SK-N-DZ (cell line): Measurements from ENCODE around the gene ALG12.

ENCODE experiments used
- DNase-seq: peaks from one replicate; pipeline ENCODE4 v3.0.0-alpha.2; 2015; ENCODE audit warnings: low spot score

ALG12 gene

DNA sequence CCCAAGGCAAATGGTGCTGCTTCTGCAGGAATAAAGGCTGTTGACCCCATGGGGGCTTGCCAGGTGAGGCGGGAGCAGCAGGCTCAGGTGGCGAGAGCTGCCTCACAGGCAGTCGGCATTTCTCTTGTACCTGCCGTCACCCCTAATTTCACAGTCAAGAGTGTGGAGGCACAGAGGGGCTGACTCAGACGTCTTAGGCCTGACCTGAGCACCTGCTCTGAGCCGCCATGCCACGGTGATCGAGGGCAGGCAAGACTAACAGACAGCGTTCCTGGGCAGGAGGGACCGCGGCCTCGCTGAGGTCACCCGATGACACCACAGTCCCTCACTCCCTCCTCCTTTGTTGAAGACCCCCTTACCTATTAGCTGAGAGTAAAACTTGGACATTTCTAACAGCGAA is 5.2 kb downstream of the ALG12 start:
- DNase-seq: no peak

DNA sequence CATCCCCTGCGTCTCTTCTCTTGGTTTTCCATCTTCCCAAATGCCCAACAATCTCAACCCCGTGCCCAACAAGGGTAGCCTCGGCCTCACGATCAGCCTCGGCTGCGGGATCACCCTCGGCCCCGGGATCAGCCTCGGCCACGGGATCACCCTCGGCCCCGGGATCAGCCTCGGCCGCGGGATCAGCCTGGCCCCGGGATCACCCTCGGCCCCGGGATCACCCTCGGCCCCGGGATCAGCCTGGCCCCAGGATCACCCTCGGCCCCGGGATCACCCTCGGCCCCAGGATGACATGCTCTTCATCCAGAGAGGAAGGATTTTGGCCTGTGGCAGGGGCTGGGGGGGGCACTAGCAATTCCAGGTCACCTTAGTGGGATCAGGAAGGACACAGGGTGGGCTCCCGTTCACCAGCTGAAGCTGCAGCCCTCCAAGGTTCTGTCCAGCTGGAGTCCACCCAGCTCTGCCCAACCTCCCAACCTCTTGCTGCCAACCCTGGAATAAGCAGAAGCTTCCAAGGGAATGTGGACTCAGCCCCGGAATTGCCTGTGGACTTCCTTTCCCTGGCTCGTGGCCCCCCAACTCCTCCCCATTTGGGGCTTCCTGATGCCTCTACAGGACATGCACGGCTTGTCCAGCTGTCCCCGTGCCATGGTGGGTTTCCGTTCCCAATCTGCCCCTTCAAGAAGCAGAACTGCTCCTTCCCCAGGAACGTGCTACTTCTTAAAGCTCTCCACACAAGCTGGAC is 6.2 kb downstream of the ALG12 start:
- no peak for DNase-seq

DNA sequence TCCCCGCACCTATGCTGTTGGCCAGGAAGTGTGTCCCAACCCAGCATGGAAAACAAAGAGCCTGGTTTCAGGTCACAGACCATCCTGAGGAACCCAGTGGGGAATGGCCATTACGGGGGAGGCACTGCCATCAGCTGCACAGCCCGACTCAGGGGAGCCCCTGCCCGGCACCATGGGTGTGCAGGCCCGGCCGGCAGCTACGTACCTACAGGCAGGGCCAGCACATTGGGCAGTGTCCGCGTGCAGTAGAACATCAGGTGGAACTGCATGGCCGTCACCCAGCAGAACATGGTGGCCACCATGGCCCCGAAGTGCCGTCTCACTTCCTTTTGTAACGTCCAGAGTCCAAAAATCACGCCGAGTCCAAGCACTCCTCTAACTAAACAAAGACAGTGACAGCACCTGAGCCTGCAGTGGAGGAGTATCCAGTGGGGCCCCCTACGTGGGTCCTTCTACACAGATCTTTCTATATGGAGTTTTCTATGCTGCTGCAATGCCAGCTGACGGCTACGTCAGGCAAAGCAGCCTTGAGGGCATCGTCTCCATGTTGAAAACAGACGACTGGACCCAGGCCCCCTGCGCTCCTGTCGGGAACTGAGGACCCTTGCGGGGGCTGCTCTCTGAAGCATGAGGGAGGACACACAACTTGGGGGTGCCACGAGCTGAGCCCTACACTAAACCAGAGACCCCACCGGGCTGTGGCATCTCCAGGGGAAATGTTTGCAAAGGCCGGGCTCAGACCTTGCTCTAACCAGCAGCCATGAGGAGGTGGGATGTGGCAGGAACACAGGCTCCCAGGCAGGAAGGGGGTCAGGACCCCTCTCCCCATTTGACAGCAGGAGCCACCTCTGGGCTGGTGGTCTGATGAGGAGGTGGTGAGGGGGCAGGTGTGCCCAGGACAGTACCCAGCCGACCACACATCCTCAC is 7.7 kb downstream of the ALG12 start:
- no peak for DNase-seq

DNA sequence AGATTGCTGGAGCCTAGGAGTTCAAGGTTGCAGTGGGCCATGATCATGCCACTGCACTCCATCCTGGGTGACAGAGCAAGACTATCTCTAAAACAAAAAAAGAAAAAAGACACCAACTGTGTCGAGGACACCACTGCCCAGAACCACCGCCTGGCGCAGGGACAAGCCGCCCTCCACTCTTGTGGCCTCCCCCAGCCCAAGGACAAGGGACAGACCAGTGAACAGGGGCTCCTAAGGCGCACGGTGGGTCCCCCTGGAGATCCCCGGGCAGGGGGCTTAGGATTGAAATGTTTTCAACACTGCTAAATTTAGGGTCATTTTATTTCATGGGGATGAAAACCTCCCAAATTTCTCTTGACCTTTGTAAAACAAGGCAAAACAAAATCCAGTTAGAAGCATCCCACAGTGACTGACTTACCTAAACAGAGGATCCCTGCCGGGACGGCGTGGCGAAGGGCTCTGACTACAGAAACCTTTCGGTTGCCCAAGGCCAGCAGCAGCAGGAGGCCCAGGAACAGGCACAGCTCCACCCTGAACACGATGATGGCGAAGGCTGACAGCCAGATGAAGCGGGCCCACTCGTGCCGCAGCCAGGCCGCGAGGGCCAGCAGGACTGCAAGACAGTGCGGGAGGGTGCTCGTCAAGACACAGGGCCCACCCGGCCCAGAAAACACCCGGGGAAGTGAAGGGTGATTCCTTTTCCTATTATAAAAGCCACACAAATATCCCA is 8.6 kb downstream of the ALG12 start:
- DNase-seq: no peak

DNA sequence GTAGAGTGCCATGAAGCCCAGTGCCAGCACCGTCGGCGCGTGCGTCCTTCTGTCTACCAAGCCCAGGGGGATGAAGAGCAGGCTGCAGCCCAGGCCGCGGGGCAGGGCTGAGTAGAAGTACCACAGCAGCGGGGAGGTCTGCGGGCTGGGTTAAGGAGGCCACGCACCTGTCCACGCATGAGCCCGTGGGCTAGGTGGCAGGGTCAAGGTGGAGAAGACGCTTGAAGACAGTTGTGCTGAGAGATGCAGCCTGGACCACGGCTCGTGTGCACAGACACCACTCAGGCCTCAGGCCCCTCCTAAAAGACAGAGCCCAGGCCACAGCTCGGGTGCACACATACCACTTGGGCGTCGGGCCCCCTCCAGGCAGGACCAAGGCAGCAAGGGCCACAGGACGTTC is 10.4 kb downstream of the ALG12 start:
- no peak for DNase-seq

DNA sequence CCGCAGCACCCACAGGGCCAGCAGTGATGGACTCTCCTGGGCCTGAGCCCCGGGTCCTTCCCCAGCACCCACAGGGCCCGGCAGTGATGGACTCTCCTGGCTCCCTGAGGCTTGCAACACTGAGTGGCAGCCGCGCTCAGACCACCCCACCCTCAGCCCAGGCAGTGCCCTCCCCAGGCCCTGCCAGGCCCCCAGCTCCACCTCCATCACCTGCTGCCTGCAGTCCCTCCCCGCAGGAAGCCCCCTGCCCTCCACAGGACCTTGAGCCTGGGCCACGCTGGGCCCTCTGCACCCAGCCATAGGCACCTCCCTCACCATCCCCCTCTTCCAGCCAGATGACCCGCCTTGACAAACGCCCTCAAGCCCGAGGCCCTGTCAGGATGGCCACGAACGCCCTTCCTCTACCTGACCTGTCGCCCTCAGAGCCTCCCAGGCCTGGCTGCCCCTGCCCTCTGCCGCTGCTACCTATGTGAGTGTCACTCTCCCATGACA is 11.4 kb downstream of the ALG12 start:
- DNase-seq: no peak

DNA sequence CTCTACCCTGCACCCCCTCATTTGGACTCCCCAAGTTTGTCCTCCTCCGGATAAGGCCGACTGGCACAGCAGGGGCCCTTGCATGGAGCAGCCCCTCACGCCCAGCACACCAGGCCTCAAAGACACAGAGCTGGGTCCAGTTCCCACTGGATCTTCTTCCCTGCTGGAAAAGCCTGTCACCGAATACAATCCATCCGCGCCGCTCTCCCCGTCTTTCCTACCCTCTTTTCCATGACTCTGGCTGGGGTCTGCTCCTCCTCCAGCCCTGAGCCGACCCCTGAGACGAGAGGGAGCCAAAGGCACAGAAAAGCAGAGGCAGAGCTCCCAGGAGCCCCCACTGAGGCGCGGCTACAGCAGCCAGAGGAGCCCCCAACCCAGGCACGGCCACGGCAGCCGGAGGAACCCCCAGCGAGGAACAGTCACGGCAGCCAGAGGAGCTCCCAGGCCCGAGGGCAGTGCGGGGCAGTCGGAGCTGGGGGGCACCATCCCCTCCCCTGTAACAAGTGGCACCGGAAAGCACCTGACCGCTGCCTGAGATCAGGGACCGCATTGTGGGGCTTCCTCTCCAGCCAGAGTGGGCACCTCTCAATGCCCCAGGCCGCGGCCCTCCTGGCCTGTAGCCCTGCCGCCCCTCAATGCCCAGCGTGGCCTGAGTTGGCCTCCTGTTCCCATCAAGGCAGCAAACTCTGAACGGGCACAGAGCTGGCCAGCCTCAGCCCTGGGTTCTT is 12.0 kb downstream of the ALG12 start:
- no peak for DNase-seq

DNA sequence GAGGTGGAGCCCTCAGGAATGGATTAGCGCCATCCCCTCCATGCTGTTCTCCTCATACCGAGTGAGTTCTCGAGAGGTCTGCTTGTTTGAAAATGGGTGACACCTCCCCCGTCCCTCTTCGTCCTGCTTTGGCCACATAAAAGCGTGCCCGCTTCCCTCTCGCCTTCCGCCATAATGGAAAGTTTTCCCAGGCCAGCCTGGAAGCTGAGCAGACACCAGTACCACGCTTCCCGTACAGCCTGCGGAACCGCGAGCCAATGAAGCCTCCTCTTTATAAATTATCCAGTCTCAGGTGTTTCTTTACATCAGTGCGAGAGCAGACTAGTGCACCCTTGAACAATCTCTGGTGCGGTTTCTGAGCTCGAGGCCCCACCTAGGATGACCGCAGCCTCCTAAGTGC is 12.8 kb downstream of the ALG12 start:
- DNase-seq: no peak

DNA sequence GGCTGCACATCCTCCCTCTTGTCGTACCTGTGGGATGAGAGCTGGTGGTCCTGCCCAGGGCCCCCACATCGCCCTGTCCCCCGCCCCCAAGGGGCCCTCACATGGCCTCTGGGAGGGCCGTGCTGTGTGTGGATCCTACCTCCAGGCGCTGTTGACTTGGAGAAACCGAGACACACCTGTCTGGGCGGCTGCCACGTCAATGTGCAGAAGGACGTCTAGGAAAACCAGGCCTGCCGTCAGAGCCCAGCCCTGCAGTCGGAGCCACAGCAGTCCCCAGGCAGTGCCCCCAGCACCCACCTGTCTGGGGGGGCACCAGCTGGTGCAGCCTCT is 14.2 kb downstream of the ALG12 start:
- no peak for DNase-seq

DNA sequence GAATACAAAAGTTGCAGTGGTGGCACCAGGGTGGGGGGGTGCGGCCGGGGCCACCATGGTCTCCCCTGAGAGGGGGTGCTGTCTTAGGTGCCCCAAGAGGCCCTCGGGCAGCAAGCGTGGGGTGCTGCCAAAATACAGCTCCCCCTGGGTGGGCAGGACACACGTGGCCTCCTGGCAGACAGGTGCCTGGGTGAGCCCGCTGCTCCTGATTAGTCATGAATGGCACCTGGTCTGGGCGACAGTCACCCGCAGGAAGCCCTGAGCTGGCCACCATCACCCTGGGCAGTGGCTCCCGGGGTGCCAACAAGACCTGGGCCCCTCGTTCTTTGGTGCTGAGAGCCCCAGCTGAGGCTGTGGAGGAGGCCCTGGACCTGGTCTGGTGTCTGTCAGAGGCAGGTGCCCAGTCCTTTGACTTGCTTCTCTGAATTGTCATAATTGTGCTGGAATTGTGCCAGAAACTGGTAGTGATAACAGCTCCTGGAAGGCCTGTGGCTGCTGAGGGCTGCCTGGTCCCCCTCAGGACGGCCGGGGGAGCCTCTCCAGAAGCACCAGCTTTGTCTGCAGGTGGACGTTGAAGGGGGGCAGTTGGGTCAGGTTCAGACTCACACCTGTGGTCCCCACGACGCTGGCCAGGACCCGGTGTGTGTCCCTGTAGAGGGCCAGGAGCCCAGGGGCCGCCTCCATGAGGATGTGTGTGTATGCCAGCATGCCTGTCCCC is 14.8 kb downstream of the ALG12 start:
- DNase-seq: peak; percentile 78

DNA sequence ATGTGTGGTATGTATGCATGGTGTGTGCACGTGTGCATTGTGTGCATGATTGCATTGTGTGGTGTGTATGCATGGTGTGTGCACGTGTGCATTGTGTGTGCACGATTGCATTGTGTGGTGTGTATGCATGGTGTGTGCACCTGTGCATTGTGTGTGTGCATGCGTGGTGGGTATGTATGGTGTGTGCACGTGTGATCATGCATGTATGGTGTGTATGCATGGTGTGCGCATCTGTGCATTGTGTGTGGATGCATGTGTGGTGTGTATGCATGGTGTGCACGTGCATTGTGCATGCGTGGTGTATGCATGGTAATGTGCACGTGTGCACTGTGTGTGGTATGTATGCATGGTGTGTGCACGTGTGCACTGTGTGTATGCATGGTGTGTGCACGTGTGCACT is 16.8 kb downstream of the ALG12 start:
- no peak for DNase-seq

DNA sequence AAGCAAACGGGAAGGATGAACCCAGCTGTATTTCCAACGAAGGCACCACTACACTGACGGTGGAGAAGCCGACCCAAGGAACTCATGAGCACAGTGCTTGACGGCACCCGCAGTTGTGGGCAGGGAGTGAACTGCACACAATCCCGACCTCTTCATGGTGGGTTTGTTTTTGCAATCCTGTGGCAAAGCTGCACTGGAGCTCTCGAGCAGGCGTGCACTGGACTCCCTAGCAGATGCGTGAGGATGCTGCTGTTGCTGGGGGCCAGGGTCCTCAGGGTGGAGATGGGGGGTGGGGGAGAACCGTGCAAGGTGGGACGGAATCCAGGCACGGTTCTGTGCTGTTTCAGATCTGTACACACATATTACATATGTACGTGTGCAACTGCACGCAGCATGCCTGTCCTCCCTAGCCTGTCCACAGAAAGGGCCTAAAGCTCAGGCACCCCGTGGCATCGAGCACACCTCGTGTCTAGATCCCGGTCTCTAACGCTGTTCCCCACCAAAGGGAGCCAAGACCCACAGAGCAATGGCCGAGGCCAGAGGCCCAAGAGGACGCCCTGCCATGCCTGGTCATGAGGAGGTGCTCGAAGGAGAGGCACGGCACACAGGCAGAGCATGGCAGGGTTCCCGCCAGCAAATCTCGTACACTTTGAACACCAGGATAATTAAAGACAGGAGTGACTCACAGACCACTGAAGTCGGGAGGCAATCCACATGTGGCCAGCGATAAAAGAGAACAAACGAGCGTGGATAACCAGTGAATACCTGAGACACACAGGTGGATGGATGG is 17.6 kb downstream of the ALG12 start:
- DNase-seq: no peak

DNA sequence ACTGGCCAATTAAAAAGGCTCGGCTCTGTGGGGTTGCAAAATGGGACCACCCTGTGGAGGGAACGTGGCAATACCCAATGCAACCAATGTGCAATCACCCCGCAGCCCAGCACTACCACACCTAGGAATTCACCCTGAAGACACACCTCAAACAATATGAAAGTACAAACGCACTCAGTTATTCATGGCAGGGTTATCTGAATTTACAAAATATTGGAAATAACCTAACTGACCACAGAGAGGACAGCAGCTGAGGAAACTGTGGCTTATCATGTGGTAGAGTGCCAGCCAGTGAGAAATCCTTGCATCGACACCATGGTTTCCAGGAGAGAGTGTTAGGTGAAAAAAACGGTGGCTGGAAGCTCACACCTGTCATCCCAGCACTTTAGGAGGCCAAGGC is 18.7 kb downstream of the ALG12 start:
- DNase-seq: no peak

DNA sequence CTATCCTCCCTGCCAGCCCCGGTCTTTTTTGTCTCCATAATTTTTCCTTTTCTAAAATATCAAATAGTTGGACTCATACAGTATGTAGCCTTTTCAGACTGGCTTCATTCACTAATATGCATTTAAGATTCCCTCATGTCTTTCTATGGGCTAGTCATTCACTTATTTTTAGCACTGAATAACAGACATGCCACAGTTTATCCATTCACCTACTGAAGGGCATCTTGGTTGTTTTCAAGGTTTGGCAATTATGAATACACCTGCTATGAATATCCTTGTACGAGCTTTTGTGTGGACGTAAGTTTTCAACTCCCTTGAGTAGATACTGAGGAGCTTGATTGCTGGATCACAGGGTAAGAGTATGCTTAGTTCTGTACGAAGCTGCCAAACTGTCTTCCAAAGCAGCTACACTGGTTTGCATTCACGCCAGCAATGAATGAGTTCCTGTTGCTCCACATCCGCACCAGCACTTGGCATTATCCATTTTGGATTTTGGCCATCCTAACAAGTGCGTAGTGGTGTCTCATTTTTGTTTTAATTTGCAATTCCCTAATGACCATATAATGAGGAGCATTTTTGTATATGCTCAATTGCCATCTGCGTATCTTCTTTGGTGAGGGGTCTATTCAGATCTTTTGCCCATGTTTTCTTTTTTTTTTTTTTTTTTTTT is 21.1 kb downstream of the ALG12 start:
- DNase-seq: no peak

DNA sequence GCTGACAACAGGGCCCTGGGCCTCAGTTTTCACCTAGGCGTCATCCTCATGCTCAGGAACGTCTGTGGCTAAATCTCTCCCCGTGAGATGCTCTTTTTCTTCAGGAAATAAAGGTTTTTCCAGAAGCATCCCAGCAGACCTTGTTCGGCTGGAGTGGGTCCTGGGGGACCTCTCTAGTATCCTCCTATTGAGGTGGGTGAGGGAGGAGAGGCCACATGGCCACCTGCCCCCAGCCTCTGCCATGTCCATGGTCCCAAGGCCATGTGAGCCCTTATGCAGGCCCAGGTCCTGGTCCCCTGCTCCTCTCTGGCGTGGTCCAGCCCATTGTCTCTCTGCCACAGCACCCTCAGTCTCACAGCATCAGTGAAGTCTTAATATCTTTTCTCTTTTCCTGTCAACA is 22.0 kb downstream of the ALG12 start:
- DNase-seq: no peak

DNA sequence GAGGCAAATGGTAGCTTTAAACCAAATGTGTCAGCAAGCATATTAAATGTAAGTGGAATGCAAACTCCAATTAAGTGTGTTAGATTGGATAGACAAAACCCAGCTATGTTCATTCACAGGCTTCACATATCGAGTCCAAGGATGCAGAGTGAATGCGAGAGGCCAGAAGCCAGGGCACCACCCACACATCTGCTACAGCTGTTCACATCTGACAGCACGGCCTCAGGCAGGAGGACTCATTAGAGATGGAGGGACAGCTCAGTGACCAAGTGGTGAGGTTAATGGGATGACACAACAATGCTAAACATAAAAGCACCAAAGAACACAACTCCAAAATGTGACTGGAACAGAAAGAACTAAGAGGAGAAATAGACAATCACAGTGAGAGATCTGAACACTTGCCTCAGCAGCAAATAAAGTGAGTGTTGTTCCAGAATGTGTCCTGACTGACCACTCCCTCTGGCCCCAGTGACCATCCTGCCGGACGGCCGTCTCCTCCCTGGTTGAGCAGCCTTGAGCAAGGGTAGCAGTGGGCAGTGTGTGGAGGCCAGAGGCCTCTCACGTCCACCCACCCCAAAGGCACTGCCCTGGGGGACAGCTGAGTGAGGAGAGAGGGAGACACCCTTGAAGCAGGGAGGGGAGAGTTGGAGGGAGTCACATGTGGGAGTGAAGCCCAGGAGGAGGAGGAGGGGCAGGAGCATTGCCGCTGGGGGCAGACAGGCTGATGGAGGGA is 23.8 kb downstream of the ALG12 start:
- DNase-seq: no peak

DNA sequence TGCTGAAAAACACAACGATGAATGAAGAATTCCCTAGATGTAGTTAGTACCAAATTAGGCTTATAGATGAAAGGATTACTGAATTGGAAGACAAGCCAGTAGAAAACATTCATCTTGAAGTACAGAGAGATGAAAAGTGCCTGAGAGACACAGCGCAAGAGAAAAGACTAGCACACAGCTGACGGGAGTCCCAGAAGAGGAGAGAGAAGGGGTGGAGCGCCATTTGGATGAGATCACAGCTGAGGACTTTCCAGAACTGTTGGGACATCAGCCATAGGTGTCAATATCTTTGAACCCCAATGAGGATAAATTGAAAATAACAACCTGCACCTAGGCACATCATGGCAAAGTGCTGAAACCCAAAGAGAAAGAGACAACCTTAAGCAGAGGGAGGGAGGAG is 25.2 kb downstream of the ALG12 start:
- DNase-seq: no peak

DNA sequence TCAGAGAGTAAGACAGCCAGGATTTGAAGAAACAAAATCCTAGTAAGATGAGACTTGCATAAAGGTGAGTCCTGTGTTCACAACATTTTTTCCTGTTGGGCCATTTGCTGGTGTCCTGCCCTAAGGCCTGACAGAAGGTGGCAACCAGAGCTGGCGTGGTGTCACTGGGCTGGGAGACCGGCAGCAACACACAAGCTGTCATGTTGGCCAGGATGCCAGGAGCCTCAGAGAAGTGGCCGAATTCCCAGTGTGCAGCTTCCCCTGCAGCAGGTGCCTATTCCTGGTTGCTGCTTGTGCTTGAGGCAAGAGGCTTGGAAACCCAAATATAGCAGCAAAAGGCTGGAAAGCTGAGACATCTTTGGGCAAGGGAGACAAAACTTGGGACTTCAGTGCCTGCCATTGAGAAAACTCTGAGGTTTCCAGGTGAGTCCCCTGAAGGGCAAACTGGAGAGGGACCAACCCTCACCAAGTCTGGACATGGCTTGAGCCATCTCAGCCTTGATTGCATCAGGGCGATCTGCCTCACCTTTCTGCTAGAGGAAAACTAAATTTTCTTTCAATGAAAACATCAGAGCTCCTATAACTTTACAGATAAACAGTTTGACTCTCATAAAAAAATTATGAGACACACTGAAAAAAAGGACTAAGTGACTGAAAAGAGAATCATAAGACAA is 25.9 kb downstream of the ALG12 start:
- no peak for DNase-seq
